Tibial nerve (tissue), 4 donors: ENCODE measurements around the gene FAM83D. TPM values are rescaled to one million over a fixed set of nuclear protein-coding genes. Genes with fewer than 3 reads are reported as not detected.
"Not testable (repeated sequence)": the region's sequence is repeated elsewhere in the genome, so short reads cannot be mapped to it uniquely, and the experiment has no call there.

ENCODE experiments used
- DNase-seq, 2 donors: peaks; one replicate each; pipeline ENCODE4 v3.0.0-alpha.2; 2019; ENCODE audit warnings: low spot score in 2 of 2
- H3K27ac ChIP-seq, 4 donors: fragments of 200-600 bp; sonication (generic) in 3 of 4; one replicate each; pipeline ENCODE4 v1.5.1; 2017 to 2019; ENCODE audit warnings: mild to moderate bottlenecking in 1 of 4
- H3K27me3 ChIP-seq, 2 donors: fragments of 200-600 bp; sonication (generic) in 1 of 2; one replicate each; pipeline versions ENCODE4 v1.5.1 to v1.6.0; 2017 to 2019
- H3K36me3 ChIP-seq, 3 donors: fragments of 200-600 bp; sonication (generic); one replicate each; pipeline ENCODE4 v1.5.1; 2018 to 2019
- H3K4me1 ChIP-seq, 4 donors: fragments of 200-600 bp; sonication (generic) in 3 of 4; one replicate each; pipeline ENCODE4 v1.5.1; 2017 to 2019
- H3K4me3 ChIP-seq, 4 donors: fragments of 200-600 bp; sonication (generic) in 3 of 4; one replicate each; pipeline ENCODE4 v1.5.1; 2017 to 2019; ENCODE audit warnings: mild to moderate bottlenecking in 1 of 4, moderate library complexity in 1 of 4
- H3K9me3 ChIP-seq, 4 donors: fragments of 200-600 bp; sonication (generic) in 3 of 4; one replicate each; pipeline ENCODE4 v1.5.1; 2017 to 2019
- EP300 ChIP-seq, 2 donors: sonication (generic); formaldehyde crosslinking; IDR thresholded peaks; one replicate each; pipeline ENCODE4 v1.6.1; 2017; ENCODE audit warnings: antibody characterized with exemption in 2 of 2, mild to moderate bottlenecking in 1 of 2
- POLR2A ChIP-seq, 2 donors: fragments of 450-650 bp; IDR thresholded peaks; one replicate each; pipeline ENCODE4 v1.6.1; 2017; ENCODE audit warnings: antibody characterized with exemption in 2 of 2, mild to moderate bottlenecking in 2 of 2, moderate library complexity in 2 of 2
- WGBS, 2 donors: methylation state at CpG; one replicate each; pipeline ENCODE4 v1.1.5; 2018; 5-methylcytosine and 5-hydroxymethylcytosine counted together
- total RNA-seq, 4 donors: library from RNA; depleted of rRNA; stranded (reverse); fragments of >200 nt; gene quantifications; one replicate each; pipeline ENCODE4 v1.1.0, GENCODE V29; 2016
- TF ChIP-seq, protein P1 (sequence below), 5 experiments: fragments of 200-600 bp in 3 of 5; fragments of 450-650 bp in 2 of 5; sonication (generic) in 3 of 5; IDR thresholded peaks; one replicate each; pipeline ENCODE4 v1.5.1; 2016 to 2019; ENCODE audit warnings: antibody characterized with exemption in 5 of 5, mild to moderate bottlenecking in 3 of 5, moderate library complexity in 2 of 5

FAM83D gene
- total RNA-seq, 4 donors from 2014 or later = 0.42 to 0.90 TPM; not detected in 2

- DNase-seq = no peak
- WGBS, 2 donors = 86 to 91% methylated on average over 4 of the region's 4 CpGs
- H3K36me3 ChIP-seq = peaks cover 0 to 48% (median 0%) of the 10 kb centered on the region in 3 donors
- H3K4me3 ChIP-seq = no peak overlapping the region
- H3K27me3 ChIP-seq = no peaks in the 10 kb centered on the region
- TF ChIP-seq, protein P1, sequence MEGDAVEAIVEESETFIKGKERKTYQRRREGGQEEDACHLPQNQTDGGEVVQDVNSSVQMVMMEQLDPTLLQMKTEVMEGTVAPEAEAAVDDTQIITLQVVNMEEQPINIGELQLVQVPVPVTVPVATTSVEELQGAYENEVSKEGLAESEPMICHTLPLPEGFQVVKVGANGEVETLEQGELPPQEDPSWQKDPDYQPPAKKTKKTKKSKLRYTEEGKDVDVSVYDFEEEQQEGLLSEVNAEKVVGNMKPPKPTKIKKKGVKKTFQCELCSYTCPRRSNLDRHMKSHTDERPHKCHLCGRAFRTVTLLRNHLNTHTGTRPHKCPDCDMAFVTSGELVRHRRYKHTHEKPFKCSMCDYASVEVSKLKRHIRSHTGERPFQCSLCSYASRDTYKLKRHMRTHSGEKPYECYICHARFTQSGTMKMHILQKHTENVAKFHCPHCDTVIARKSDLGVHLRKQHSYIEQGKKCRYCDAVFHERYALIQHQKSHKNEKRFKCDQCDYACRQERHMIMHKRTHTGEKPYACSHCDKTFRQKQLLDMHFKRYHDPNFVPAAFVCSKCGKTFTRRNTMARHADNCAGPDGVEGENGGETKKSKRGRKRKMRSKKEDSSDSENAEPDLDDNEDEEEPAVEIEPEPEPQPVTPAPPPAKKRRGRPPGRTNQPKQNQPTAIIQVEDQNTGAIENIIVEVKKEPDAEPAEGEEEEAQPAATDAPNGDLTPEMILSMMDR (IDR thresholded peaks at IDR 0.05) = no peak
- no peak for TF ChIP-seq POLR2A (IDR thresholded peaks at IDR 0.05)
- no peak for TF ChIP-seq EP300 (IDR thresholded peaks at IDR 0.05)
- no peaks in the 10 kb centered on the region for H3K9me3 ChIP-seq
- H3K4me1 ChIP-seq = peaks cover 0 to 18% (median 3%) of the 10 kb centered on the region in 4 donors
- H3K27ac ChIP-seq = no peak overlapping the region
Measured at GRCh38 chr20:38987777-38988176, 61.6 kb downstream of the FAM83D start.

- Histone ChIP-seq H3K9me3 (no peaks in the 10 kb centered on the region), H3K36me3 (peaks cover 0 to 70% (median 0%) of the 10 kb centered on the region in 3 donors), H3K4me3 (no peak overlapping the region), H3K4me1 (peaks cover 0 to 6% (median 0%) of the 10 kb centered on the region in 4 donors), H3K27ac (no peak overlapping the region), H3K27me3 (no peaks in the 10 kb centered on the region)
- TF ChIP-seq, protein P1 (IDR thresholded peaks at IDR 0.05) = no peak
- TF ChIP-seq EP300 (IDR thresholded peaks at IDR 0.05) (no peak), POLR2A (IDR thresholded peaks at IDR 0.05) (no peak)
- no peak for DNase-seq
- 97 to 100% methylated on average over 1 of the region's 1 CpG for WGBS, 2 donors
Measured at GRCh38 chr20:38990728-38991127, 64.5 kb downstream of the FAM83D start.

- 57 to 67% methylated on average over 5 of the region's 5 CpGs for WGBS, 2 donors
- DNase-seq = no peak
- Histone ChIP-seq H3K27me3 (no peaks in the 10 kb centered on the region), H3K27ac (no peak overlapping the region), H3K9me3 (no peaks in the 10 kb centered on the region), H3K36me3 (peaks cover 0 to 80% (median 0%) of the 10 kb centered on the region in 3 donors), H3K4me1 (no peaks in the 10 kb centered on the region), H3K4me3 (no peak overlapping the region)
- TF ChIP-seq, protein P1 (IDR thresholded peaks at IDR 0.05) = no peak
- TF ChIP-seq EP300 (IDR thresholded peaks at IDR 0.05) (no peak), POLR2A (IDR thresholded peaks at IDR 0.05) (no peak)
Measured at GRCh38 chr20:38991814-38992704, 65.8 kb downstream of the FAM83D start.

- Histone ChIP-seq H3K4me1 (no peaks in the 10 kb centered on the region), H3K36me3 (peaks cover 0 to 93% (median 0%) of the 10 kb centered on the region in 3 donors)
Measured at GRCh38 chr20:38995536-38996044, 69.4 kb downstream of the FAM83D start.

GRCh38 chr20:38996866-38997265, 70.6 kb downstream of the FAM83D start:
- not testable (repeated sequence) for DNase-seq, H3K4me3 ChIP-seq, H3K27ac ChIP-seq, H3K4me1 ChIP-seq, H3K9me3 ChIP-seq, H3K27me3 ChIP-seq
- peaks cover 0 to 94% (median 0%) of the 10 kb centered on the region in 3 donors for H3K36me3 ChIP-seq
- 100% methylated on average over 1 of the region's 1 CpG for WGBS, 2 donors

More at GRCh38 chr20:38995536-38996044, 69.4 kb downstream of the FAM83D start:
- 84 to 89% methylated on average over 3 of the region's 3 CpGs for WGBS, 2 donors
- Histone ChIP-seq H3K9me3 (no peaks in the 10 kb centered on the region), H3K27me3 (no peaks in the 10 kb centered on the region), H3K4me3 (no peak overlapping the region), H3K27ac (no peak overlapping the region)
- no peak for DNase-seq
- TF ChIP-seq EP300 (IDR thresholded peaks at IDR 0.05) (no peak), POLR2A (IDR thresholded peaks at IDR 0.05) (no peak)
- TF ChIP-seq, protein P1 (IDR thresholded peaks at IDR 0.05) = no peak
